Parathyroid adenoma (tissue), 2 donors: ENCODE results near the gene IRF1.

ENCODE experiments used
- H2AFZ ChIP-seq: fragments of 300-600 bp; sonication (generic); one replicate; pipeline ENCODE4 v1.7.0; 2017; ENCODE audit warnings: antibody characterized with exemption, mild to moderate bottlenecking
- H3K27ac ChIP-seq: fragments of 300-600 bp; sonication (generic); one replicate; pipeline ENCODE4 v1.7.0; 2017
- H3K27me3 ChIP-seq: fragments of 300-600 bp; sonication (generic); one replicate; pipeline ENCODE4 v1.7.0; 2017; ENCODE audit warnings: low read length; ENCODE audit not compliant: control insufficient read depth, insufficient read depth
- H3K36me3 ChIP-seq: fragments of 300-600 bp; sonication (generic); one replicate; pipeline ENCODE4 v1.7.0; 2017; ENCODE audit warnings: low read length; ENCODE audit not compliant: control insufficient read depth, insufficient read depth
- H3K4me1 ChIP-seq: fragments of 300-600 bp; sonication (generic); one replicate; pipeline ENCODE4 v1.7.0; 2017; ENCODE audit warnings: control low read depth
- H3K4me2 ChIP-seq: fragments of 300-600 bp; sonication (generic); one replicate; pipeline ENCODE4 v1.7.0; 2017; ENCODE audit warnings: low read length
- H3K4me3 ChIP-seq: fragments of 300-600 bp; sonication (generic); one replicate; pipeline ENCODE4 v1.7.0; 2017; ENCODE audit warnings: low read depth, low read length
- H3K79me2 ChIP-seq: fragments of 300-600 bp; sonication (generic); one replicate; pipeline ENCODE4 v1.7.0; 2017; ENCODE audit warnings: control low read depth
- H3K9ac ChIP-seq: fragments of 300-600 bp; sonication (generic); one replicate; pipeline ENCODE4 v1.7.0; 2017; ENCODE audit warnings: mild to moderate bottlenecking
- H3K9me3 ChIP-seq: fragments of 300-600 bp; sonication (generic); one replicate; pipeline ENCODE4 v1.7.0; 2017; ENCODE audit warnings: low read length; ENCODE audit not compliant: control insufficient read depth
- TF ChIP-seq, protein P1 (sequence below): fragments of 300-600 bp; sonication (generic); IDR thresholded peaks from one replicate; pipeline ENCODE4 v1.7.0; 2017; ENCODE audit warnings: antibody characterized with exemption, mild to moderate bottlenecking
- donor health status: primary hyperparathyroidism.

Gene IRF1

DNA sequence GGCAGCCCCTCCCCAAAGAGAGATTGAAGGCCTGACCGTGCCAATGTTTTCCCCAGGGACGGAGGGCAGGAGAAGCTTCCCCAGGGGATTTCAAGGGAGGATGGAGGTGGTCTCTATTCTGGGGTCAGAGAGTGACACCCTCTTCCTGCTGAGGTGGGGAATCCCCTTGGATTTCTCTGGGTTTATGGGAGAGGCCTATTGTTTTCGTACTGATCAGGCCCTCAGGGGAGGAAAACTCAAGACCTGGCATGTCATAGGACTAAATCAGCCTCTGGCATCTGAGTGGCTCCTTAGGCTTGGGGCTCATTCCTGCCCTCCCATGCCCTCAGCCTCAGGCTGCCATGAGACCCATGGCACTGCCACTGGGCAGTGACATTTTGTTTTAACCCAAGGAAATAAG lies 44.6 kb downstream of the IRF1 start:
- peaks cover 31% of the 10 kb centered on the region for H3K79me2 ChIP-seq
- H2AFZ ChIP-seq = no peak overlapping the region
- H3K4me1 ChIP-seq = peaks cover 20% of the 10 kb centered on the region
- peak overlapping the region; percentile 13 for H3K27ac ChIP-seq
- no peaks in the 10 kb centered on the region for H3K27me3 ChIP-seq
- H3K9me3 ChIP-seq = no peaks in the 10 kb centered on the region
- H3K9ac ChIP-seq = no peak overlapping the region
- no peaks in the 10 kb centered on the region for H3K36me3 ChIP-seq
- TF ChIP-seq, protein P1, sequence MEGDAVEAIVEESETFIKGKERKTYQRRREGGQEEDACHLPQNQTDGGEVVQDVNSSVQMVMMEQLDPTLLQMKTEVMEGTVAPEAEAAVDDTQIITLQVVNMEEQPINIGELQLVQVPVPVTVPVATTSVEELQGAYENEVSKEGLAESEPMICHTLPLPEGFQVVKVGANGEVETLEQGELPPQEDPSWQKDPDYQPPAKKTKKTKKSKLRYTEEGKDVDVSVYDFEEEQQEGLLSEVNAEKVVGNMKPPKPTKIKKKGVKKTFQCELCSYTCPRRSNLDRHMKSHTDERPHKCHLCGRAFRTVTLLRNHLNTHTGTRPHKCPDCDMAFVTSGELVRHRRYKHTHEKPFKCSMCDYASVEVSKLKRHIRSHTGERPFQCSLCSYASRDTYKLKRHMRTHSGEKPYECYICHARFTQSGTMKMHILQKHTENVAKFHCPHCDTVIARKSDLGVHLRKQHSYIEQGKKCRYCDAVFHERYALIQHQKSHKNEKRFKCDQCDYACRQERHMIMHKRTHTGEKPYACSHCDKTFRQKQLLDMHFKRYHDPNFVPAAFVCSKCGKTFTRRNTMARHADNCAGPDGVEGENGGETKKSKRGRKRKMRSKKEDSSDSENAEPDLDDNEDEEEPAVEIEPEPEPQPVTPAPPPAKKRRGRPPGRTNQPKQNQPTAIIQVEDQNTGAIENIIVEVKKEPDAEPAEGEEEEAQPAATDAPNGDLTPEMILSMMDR = no peak
- H3K4me2 ChIP-seq = no peak overlapping the region
- H3K4me3 ChIP-seq = no peak overlapping the region

- no peak overlapping the region for H3K4me2 ChIP-seq
- H3K27ac ChIP-seq = peak overlapping the region; percentile 12
- TF ChIP-seq, protein P1 = no peak
- H3K4me3 ChIP-seq = no peak overlapping the region
- H3K4me1 ChIP-seq = peaks cover 20% of the 10 kb centered on the region
- no peak overlapping the region for H2AFZ ChIP-seq
- no peak overlapping the region for H3K9ac ChIP-seq
- H3K27me3 ChIP-seq = no peaks in the 10 kb centered on the region
- H3K79me2 ChIP-seq = peaks cover 32% of the 10 kb centered on the region
- no peaks in the 10 kb centered on the region for H3K9me3 ChIP-seq
- no peaks in the 10 kb centered on the region for H3K36me3 ChIP-seq
These were observed 45.0 kb downstream of the IRF1 start for GRCh38 chr5:132445640-132445923.

GRCh38 chr5:132444841-132445639 lies 45.5 kb downstream of the IRF1 start:
- Histone ChIP-seq H3K27me3 (no peaks in the 10 kb centered on the region), H3K27ac (peak overlapping the region; percentile 12), H3K79me2 (peaks cover 38% of the 10 kb centered on the region), H3K4me3 (no peak overlapping the region), H3K9me3 (no peaks in the 10 kb centered on the region), H3K36me3 (no peaks in the 10 kb centered on the region), H3K9ac (no peak overlapping the region), H3K4me1 (peaks cover 20% of the 10 kb centered on the region), H2AFZ (no peak overlapping the region), H3K4me2 (no peak overlapping the region)
- TF ChIP-seq, protein P1 = no peak

GRCh38 chr5:132444061-132444460 lies 46.5 kb downstream of the IRF1 start:
- H3K4me3 ChIP-seq = no peak overlapping the region
- peaks cover 38% of the 10 kb centered on the region for H3K79me2 ChIP-seq
- H3K9ac ChIP-seq = no peak overlapping the region
- no peaks in the 10 kb centered on the region for H3K27me3 ChIP-seq
- H3K27ac ChIP-seq = no peak overlapping the region
- H3K4me2 ChIP-seq = no peak overlapping the region
- TF ChIP-seq, protein P1 = no peak
- H3K36me3 ChIP-seq = no peaks in the 10 kb centered on the region
- H2AFZ ChIP-seq = no peak overlapping the region
- peaks cover 20% of the 10 kb centered on the region for H3K4me1 ChIP-seq
- H3K9me3 ChIP-seq = no peaks in the 10 kb centered on the region

DNA sequence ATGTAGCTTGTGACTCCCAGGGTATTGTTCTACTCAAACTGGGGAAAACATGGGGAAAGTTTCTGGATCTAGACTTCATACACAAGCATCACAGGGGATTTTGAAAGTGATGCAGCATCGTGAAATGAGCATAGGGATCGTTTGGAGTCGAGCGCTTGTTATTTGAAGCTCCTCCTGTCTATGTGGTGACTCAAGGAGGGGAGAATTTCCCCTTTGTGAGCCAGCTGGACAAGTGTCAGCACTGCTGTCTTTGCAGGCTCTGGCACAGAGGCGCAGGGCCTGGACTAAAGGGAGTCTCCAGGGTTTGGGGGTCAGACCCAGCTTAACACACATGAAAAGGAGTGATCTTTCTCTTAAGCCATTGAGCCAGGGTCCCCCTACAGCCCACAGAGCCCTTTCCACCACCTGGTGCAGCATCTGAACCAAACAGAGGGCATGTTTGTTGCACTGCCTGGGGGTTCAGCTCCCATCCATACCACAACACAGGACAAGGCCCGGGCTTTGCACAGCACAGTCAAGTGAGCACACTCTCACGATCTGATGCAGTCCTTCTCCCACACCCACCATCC lies 51.0 kb downstream of the IRF1 start:
- Histone ChIP-seq H3K4me3 (no peak overlapping the region), H3K36me3 (no peaks in the 10 kb centered on the region), H3K79me2 (peaks cover 42% of the 10 kb centered on the region), H3K9me3 (no peaks in the 10 kb centered on the region), H3K4me1 (no peaks in the 10 kb centered on the region), H3K9ac (no peak overlapping the region), H3K27me3 (no peaks in the 10 kb centered on the region), H3K27ac (no peak overlapping the region), H2AFZ (no peak overlapping the region), H3K4me2 (no peak overlapping the region)
- TF ChIP-seq, protein P1 = no peak
